SU-DHL-6 (cell line): Measurements from ENCODE around the gene NFAT5.

ENCODE experiments used
- CTCF ChIP-seq: fragments of 200-600 bp; sonication (generic); IDR thresholded peaks from one replicate; pipeline ENCODE4 v1.5.1; 2017; ENCODE audit warnings: antibody characterized with exemption, mild to moderate bottlenecking, low read length, moderate library complexity; ENCODE audit not compliant: insufficient read depth, poor library complexity, severe bottlenecking
- EZH2phosphoT487 ChIP-seq: fragments of 200-600 bp; sonication (generic), shearing (Covaris generic); conservative IDR thresholded peaks from 2 replicates; pipeline ENCODE4 v1.6.1; 2018; ENCODE audit warnings: mild to moderate bottlenecking, antibody characterized with exemption, low read length, moderate library complexity, mixed read lengths

GRCh38 chr16:69559164-69559563 lies 6.6 kb upstream of the NFAT5 start:
- TF ChIP-seq CTCF (no peak), EZH2phosphoT487 (no peak)
